IMR-90 (cell line): Measurements from ENCODE around the gene TOP2A. TPM values are rescaled to one million over a fixed set of nuclear protein-coding genes. Genes with fewer than 3 reads are reported as not detected.

Source experiments
- ATAC-seq: fragments of 200-7000 bp; cut with Tn5 transposase; 2 replicates; pipeline ENCODE4 v1.9.1; 2020; ENCODE audit warnings: low read depth, mild to moderate bottlenecking, moderate library complexity
- BruUV-seq: library from RNA; stranded (reverse); fragments of 400-500 nt; replicated peaks from 2 replicates; lab custom pipeline; 2021; lab: Mats Ljungman, UMichigan
- CTCF ChIA-PET: fragments of 300-600 bp; formaldehyde crosslinking; extraction: SDS; loops from one replicate; lab custom pipeline; 2021; ENCODE audit warnings: antibody characterized with exemption; lab: Yijun Ruan, JAX
- POLR2A ChIA-PET: fragments of 300-600 bp; sonication (Branson Sonifier 250); formaldehyde crosslinking; loops from one replicate; lab custom pipeline; 2022; ENCODE audit warnings: antibody characterized with exemption; ENCODE audit not compliant: unreplicated experiment; lab: Charles Lee
- DNase-seq: peaks from one replicate; pipeline ENCODE4 v3.0.0; 2013
- H2AFZ ChIP-seq: replicated peaks from 2 replicates; pipeline ENCODE3; 2013; ENCODE audit warnings: low read length, mild to moderate bottlenecking; ENCODE audit not compliant: poor library complexity
- H2AK5ac ChIP-seq: 2 replicates; pipeline ENCODE4 v1.6.1; 2013; ENCODE audit warnings: low read depth, low read length, inconsistent platforms
- H2AK9ac ChIP-seq: replicated peaks from 2 replicates; pipeline ENCODE3; 2013; ENCODE audit warnings: mild to moderate bottlenecking, low read depth, low read length, moderate library complexity; ENCODE audit not compliant: poor library complexity
- H2BK120ac ChIP-seq: 2 replicates; pipeline ENCODE4 v1.6.1; 2013; ENCODE audit warnings: low read depth, low read length, inconsistent platforms
- H2BK15ac ChIP-seq: 3 replicates; pipeline ENCODE4 v1.6.1; 2013; ENCODE audit warnings: low read depth, low read length, inconsistent platforms
- H2BK20ac ChIP-seq: 2 replicates; pipeline ENCODE4 v1.6.1; 2013; ENCODE audit warnings: low read depth, mild to moderate bottlenecking, inconsistent platforms, low read length, moderate library complexity
- H2BK5ac ChIP-seq: 2 replicates; pipeline ENCODE4 v1.6.1; 2013; ENCODE audit warnings: mild to moderate bottlenecking, low read depth, low read length, inconsistent platforms; ENCODE audit not compliant: poor library complexity, severe bottlenecking
- H3K14ac ChIP-seq: replicated peaks from 2 replicates; pipeline ENCODE4 v1.6.1; 2013; ENCODE audit warnings: low read depth, low read length, inconsistent platforms
- H3K18ac ChIP-seq: 2 replicates; pipeline ENCODE4 v1.6.1; 2013; ENCODE audit warnings: low read depth, low read length, control low read depth
- H3K23ac ChIP-seq: 2 replicates; pipeline ENCODE4 v1.6.1; 2013; ENCODE audit warnings: low read depth, low read length, inconsistent platforms
- H3K27ac ChIP-seq: 2 replicates; pipeline ENCODE4 v1.5.1; 2013; ENCODE audit warnings: mild to moderate bottlenecking, control low read depth, low read length; ENCODE audit not compliant: insufficient read depth
- H3K27me3 ChIP-seq: 2 replicates; pipeline ENCODE4 v1.6.1; 2013; ENCODE audit warnings: low read length; ENCODE audit not compliant: control insufficient read depth, insufficient read depth
- H3K36me3 ChIP-seq: 2 replicates; pipeline ENCODE4 v1.6.1; 2013; ENCODE audit warnings: low read length, mixed read lengths; ENCODE audit not compliant: control insufficient read depth, insufficient read depth
- H3K4ac ChIP-seq: 2 replicates; pipeline ENCODE4 v1.6.1; 2013; ENCODE audit warnings: low read depth, low read length, inconsistent platforms
- H3K4me1 ChIP-seq: 2 replicates; pipeline ENCODE4 v1.6.1; 2013; ENCODE audit warnings: low read length, mixed read lengths; ENCODE audit not compliant: control insufficient read depth, insufficient read depth
- H3K4me2 ChIP-seq: 2 replicates; pipeline ENCODE4 v1.6.1; 2013; ENCODE audit warnings: low read depth, mild to moderate bottlenecking, control low read depth, low read length, moderate library complexity
- H3K4me3 ChIP-seq: 2 replicates; pipeline ENCODE4 v1.5.1; 2013; ENCODE audit warnings: low read depth, mild to moderate bottlenecking, control low read depth, low read length, moderate library complexity; ENCODE audit not compliant: insufficient read depth
- H3K56ac ChIP-seq: 2 replicates; pipeline ENCODE4 v1.6.1; 2013; ENCODE audit warnings: low read length, inconsistent platforms; ENCODE audit not compliant: insufficient read depth; ENCODE audit errors: extremely low read depth
- H3K79me1 ChIP-seq, 2 experiments: 2 replicates each; pipeline ENCODE4 v1.6.1; 2013; ENCODE audit warnings: low read length in 2 of 2, inconsistent platforms in 1 of 2, low read depth in 1 of 2
- H3K9ac ChIP-seq: 2 replicates; pipeline ENCODE4 v1.6.1; 2013; ENCODE audit warnings: low read depth, low read length, control low read depth
- H3K9me1 ChIP-seq: 2 replicates; pipeline ENCODE4 v1.6.1; 2013; ENCODE audit warnings: low read length, inconsistent platforms; ENCODE audit not compliant: insufficient read depth
- H3K9me3 ChIP-seq: 2 replicates; pipeline ENCODE4 v1.6.1; 2013; ENCODE audit warnings: low read length; ENCODE audit not compliant: control insufficient read depth, insufficient read depth
- H4K20me1 ChIP-seq: 2 replicates; pipeline ENCODE4 v1.6.1; 2013; ENCODE audit warnings: low read length, inconsistent platforms; ENCODE audit not compliant: insufficient read depth
- H4K5ac ChIP-seq: 2 replicates; pipeline ENCODE4 v1.6.1; 2013; ENCODE audit warnings: mild to moderate bottlenecking, low read depth, low read length, control low read depth
- H4K8ac ChIP-seq, 2 experiments: 2 replicates each; pipeline ENCODE4 v1.6.1; 2013; ENCODE audit warnings: low read depth in 2 of 2, low read length in 2 of 2, control low read depth in 1 of 2, inconsistent platforms in 1 of 2
- H4K91ac ChIP-seq: 2 replicates; pipeline ENCODE4 v1.6.1; 2013; ENCODE audit warnings: low read depth, low read length, inconsistent platforms; ENCODE audit not compliant: insufficient read depth
- CEBPB ChIP-seq: IDR thresholded peaks from 2 replicates; pipeline ENCODE4 v1.6.1; 2012; ENCODE audit warnings: low read depth, low read length, improper control_type of control experiment
- CTCF ChIP-seq: conservative IDR thresholded peaks from 2 replicates; pipeline ENCODE4 v1.5.1; 2012; ENCODE audit warnings: mild to moderate bottlenecking, low read depth, low read length, improper control_type of control experiment
- MAZ ChIP-seq: IDR thresholded peaks from 2 replicates; pipeline ENCODE4 v1.6.1; 2012; ENCODE audit warnings: low read depth, mild to moderate bottlenecking, low read length, improper control_type of control experiment, moderate library complexity, borderline replicate concordance
- POLR2A ChIP-seq: IDR thresholded peaks from 2 replicates; pipeline ENCODE4 v1.6.1; 2012; ENCODE audit warnings: mild to moderate bottlenecking, low read depth, low read length
- RAD21 ChIP-seq: IDR thresholded peaks from 2 replicates; pipeline ENCODE4 v1.6.1; 2012; ENCODE audit warnings: low read length, improper control_type of control experiment
- SMC3 ChIP-seq: fragments of 150-350 bp; IDR thresholded peaks from 2 replicates; pipeline ENCODE4 v1.6.1; 2016; ENCODE audit warnings: low read depth, mild to moderate bottlenecking, antibody characterized with exemption, low read length, moderate library complexity
- WGBS, 2 experiments: methylation state at CpG; one replicate each; pipeline versions ENCODE4 v1.1.5 to v1.1.7; 2013; ENCODE audit warnings: missing lambda C conversion rate in 2 of 2; ENCODE audit not compliant: insufficient read length in 1 of 2; ENCODE audit errors: extremely low coverage in 2 of 2; 5-methylcytosine and 5-hydroxymethylcytosine counted together
- dilution Hi-C: fragments of 300-500 bp; cut with HindIII; formaldehyde crosslinking; loops from one replicate; pipeline ENCODE4 v1.14.3; 2018; ENCODE audit warnings: low sequenced_read_pairs; ENCODE audit not compliant: unreplicated experiment
- in situ Hi-C: fragments of 300-500 bp; cut with MboI; formaldehyde crosslinking; loops from 3 replicates; pipeline ENCODE4 v1.14.3; 2019; ENCODE audit warnings: low sequenced_read_pairs, inconsistent platforms, mixed read lengths
- intact Hi-C: fragments of 100-400 bp; cut with micrococcal nuclease; formaldehyde crosslinking; loops from 2 replicates; pipeline ENCODE4 v1.10.0; 2022
- polyA plus RNA-seq, 3 experiments: library from polyadenylated mRNA; depleted of rRNA; stranded (reverse); fragments of >200 nt; gene quantifications; 2 replicates each; pipeline ENCODE4 v1.2.3, GENCODE V29; 2012; ENCODE audit warnings: low replicate concordance in 1 of 3
- total RNA-seq: library from RNA; depleted of rRNA; stranded (reverse); fragments of >200 nt; gene quantifications from 2 replicates; pipeline ENCODE4 v1.2.3, GENCODE V29; 2012
- TF ChIP-seq, protein P1 (sequence below): fragments of 150-350 bp; IDR thresholded peaks from 2 replicates; pipeline ENCODE4 v1.6.1; 2017; ENCODE audit warnings: mild to moderate bottlenecking, antibody characterized with exemption, low read length, low read depth

TOP2A gene
- total and polyA plus RNA-seq, 2 of the 4 experiments (the other 2 are of a cell fraction) = 43.4 to 68.5 TPM

DNA sequence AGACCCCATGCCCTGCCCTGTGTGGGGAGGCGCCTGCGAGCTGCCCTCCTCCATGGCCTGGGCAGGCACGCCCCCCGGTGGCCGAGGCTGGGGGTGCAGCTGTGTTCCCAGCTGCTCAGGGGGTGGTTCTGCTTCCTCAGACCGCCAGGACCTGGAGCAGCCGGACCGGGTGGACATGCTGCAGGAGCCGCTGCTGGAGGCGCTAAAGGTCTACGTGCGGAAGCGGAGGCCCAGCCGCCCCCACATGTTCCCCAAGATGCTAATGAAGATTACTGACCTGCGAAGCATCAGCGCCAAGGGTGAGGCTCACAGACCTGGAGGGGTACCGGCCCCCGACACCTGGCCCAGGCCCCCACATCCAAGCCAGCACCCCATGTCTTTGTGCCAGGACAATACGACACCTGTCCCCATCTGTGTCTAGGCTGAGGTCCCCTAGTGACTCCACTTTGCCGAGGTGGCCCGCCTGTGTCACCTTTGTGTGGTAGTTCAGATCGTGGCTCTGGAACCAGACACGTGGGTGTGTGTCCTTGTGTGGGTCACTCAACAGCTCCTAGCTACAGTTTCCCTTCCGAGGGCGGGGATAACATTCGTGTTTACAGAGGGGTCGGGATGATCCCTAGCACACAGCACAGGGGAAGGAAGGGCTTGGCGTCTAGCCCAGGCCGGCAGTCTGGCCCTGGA, 62.4 kb downstream of the TOP2A start:
- peak; percentile 77 for ATAC-seq

More for the DNA sequence above, 62.4 kb downstream of the TOP2A start:
- peaks cover 43% of the 10 kb centered on the region for H3K36me3 ChIP-seq
- BruUV-seq = no TSS peak
- no peak overlapping the region for H2BK20ac ChIP-seq
- no peak overlapping the region for H3K18ac ChIP-seq
- H3K9me3 ChIP-seq = no peaks in the 10 kb centered on the region
- H3K9me1 ChIP-seq = no peaks in the 10 kb centered on the region
- no peak overlapping the region for H3K9ac ChIP-seq
- H4K5ac ChIP-seq = no peak overlapping the region
- no peak overlapping the region for H2BK5ac ChIP-seq
- no peaks in the 10 kb centered on the region; the same call in 1 of the 2 replicates for H3K4me1 ChIP-seq
- dilution Hi-C loops (no loop called here), intact Hi-C loops (loop anchor here (1.0 to 5.0 kb wide), 2 partner anchors 52 to 153 kb away; no protein-coding TSS in a partner anchor), in situ Hi-C loops (loop anchor here (10.0 to 25.0 kb wide), 3 partner anchors 140 to 1307 kb away; partner anchors contain the start of genes KRT27, KRT28 and WIPF2)
- H2AFZ ChIP-seq = peak overlapping the region; percentile 85
- peaks cover 2 to 40% of the 10 kb centered on the region in 2 experiments for H3K79me1 ChIP-seq
- 0 out of 2 replicates have a peak overlapping the region, but pooled peaks have one; percentile 46 for H2AK5ac ChIP-seq
- peaks cover 26% of the 10 kb centered on the region for H4K20me1 ChIP-seq
- no peak overlapping the region for H3K4me2 ChIP-seq
- 47% methylated on average over 10 of the region's 29 CpGs; no CpG with 5 or more reads in 1 of the 2 experiments for WGBS, 2 experiments
- ChIA-PET POLR2A (no interaction called here), CTCF (interaction anchor here (0.6 to 1.3 kb wide), 9 partner anchors 13 to 1282 kb away, joined by 3 to 9 read pairs (median 4); no protein-coding TSS in a partner anchor)
- no peak overlapping the region for H4K8ac ChIP-seq
- H3K56ac ChIP-seq = no peak overlapping the region
- no peak overlapping the region for H4K91ac ChIP-seq
- no peak overlapping the region for H2BK15ac ChIP-seq
- no peak overlapping the region for H3K23ac ChIP-seq
- H3K4me3 ChIP-seq = no peak overlapping the region
- H3K27me3 ChIP-seq = no peaks in the 10 kb centered on the region
- peak; percentile 43 for DNase-seq
- no peak overlapping the region for H3K14ac ChIP-seq
- H3K27ac ChIP-seq = no peak overlapping the region
- TF ChIP-seq CEBPB = no peak
- peak; percentile 99 for TF ChIP-seq RAD21
- 0 out of 2 replicates have a peak, but pooled peaks have one; percentile 38 for TF ChIP-seq POLR2A
- TF ChIP-seq, protein P1, sequence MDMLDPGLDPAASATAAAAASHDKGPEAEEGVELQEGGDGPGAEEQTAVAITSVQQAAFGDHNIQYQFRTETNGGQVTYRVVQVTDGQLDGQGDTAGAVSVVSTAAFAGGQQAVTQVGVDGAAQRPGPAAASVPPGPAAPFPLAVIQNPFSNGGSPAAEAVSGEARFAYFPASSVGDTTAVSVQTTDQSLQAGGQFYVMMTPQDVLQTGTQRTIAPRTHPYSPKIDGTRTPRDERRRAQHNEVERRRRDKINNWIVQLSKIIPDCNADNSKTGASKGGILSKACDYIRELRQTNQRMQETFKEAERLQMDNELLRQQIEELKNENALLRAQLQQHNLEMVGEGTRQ = no peak
- TF ChIP-seq MAZ = peak; percentile 52; the same call in 1 of the 2 replicates
- TF ChIP-seq CTCF = peak; percentile 95
- peak; percentile 92 for TF ChIP-seq SMC3
- H3K4ac ChIP-seq = no peak overlapping the region
- H2AK9ac ChIP-seq = peak overlapping the region; percentile 79
- H2BK120ac ChIP-seq = no peak overlapping the region
